SIG-M5 treated with dmso at 0.1 percent for 504 hours (cell line): Measurements from ENCODE around the gene SET.
A peak's percentile ranks its signal among the peaks of the same experiment; 100 is the strongest.

Source experiments
- DNase-seq: peaks from one replicate; lab custom pipeline; 2025; ENCODE audit not compliant: unreplicated experiment; lab: John Stamatoyannopoulos, UW

The SET gene

GRCh38 chr9:128728298-128728697, 39.3 kb downstream of the SET start:
- DNase-seq = no peak

- DNase-seq = no peak
Observed at GRCh38 chr9:128729302-128729701, 40.3 kb downstream of the SET start.

- no peak for DNase-seq
Observed at GRCh38 chr9:128729766-128730517, 40.9 kb downstream of the SET start.

GRCh38 chr9:128731093-128731492, 42.1 kb downstream of the SET start:
- DNase-seq = no peak

DNA sequence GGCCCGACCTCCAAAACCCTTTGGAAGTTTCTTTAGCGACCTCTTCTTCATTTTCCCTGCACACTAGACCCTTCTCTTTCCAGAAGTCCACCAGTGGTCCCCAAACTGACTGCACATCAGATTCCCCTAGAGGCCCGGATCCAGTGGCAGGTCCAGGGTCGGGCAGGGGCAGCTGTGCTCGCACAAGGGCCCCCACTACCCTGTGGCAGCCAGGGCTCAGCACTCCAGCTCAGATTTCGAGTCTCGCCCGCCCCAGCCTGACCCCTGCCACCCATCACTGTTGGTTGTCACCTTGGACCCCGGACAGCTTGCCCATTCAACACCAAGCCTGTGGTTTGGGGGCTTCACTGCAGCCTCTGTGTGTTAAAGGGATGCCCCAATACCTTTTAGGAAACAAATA, 42.7 kb downstream of the SET start:
- DNase-seq = no peak

GRCh38 chr9:128732576-128732975, 43.6 kb downstream of the SET start:
- DNase-seq = no peak

DNA sequence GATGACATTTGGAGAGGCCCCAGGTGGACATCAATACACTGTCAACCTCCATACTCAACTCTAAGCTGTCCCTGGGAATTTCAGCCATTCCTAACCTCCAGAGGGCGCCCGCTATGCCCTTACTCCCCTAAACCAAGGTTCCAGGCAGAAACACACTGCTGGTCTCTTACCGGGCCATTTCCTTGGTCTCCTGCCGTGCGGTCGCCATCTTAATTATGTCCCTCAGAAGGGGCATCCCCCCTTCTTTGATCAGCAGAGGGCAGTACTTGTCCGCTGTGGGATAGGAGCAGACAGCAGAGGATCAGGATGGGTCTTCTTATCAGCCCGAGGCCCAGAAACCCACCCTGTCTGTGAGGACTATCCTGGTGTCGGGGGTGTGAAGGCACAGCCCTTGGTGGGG, 44.2 kb downstream of the SET start:
- peak; percentile 82 for DNase-seq

DNA sequence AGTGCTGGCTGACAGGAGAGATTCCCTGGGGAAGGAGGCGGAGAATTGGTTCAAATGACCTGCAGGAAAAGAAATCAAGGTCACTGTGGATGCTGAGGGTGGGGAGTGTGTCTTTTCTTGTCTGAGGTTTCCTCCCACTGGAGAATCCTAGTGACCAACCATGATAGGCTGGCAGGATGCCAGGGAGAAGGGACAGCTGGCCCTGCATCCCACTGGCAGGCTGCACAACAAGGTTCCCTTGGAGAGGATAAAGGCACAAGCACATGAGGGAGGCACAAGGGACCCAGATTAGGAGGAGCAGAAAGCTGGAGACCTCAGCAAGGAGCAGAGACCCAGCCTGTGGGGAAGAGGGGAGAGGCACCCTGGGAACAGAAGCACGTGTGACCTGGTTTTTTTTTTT, 46.4 kb downstream of the SET start:
- DNase-seq = no peak

GRCh38 chr9:128742401-128742800, 53.4 kb downstream of the SET start:
- no peak for DNase-seq

GRCh38 chr9:128743421-128743820, 54.4 kb downstream of the SET start:
- DNase-seq = no peak
